T-helper 2 cell treated with Interferon-gamma antibody and Interleukin-4, amounts not matched to agents 5 μg/mL and 100 μg/mL, for 36 hours (primary cell): Measurements from ENCODE around the gene CYTIP.

Experiments used
- DNase-seq: peaks from one replicate; pipeline ENCODE4 v3.0.0; 2021; ENCODE audit warnings: low spot score
- H3K27ac Mint-ChIP-seq: one replicate; pipeline ENCODE4 v1.8.0; 2021; ENCODE audit warnings: mild to moderate bottlenecking, mixed read lengths
- H3K27me3 Mint-ChIP-seq: one replicate; pipeline ENCODE4 v1.8.0; 2021; ENCODE audit warnings: low read depth, mixed read lengths
- H3K36me3 Mint-ChIP-seq: one replicate; pipeline ENCODE4 v1.8.0; 2021; ENCODE audit warnings: low read depth, mixed read lengths
- H3K4me1 Mint-ChIP-seq: one replicate; pipeline ENCODE4 v1.8.0; 2021; ENCODE audit warnings: low read depth, mixed read lengths
- H3K4me3 Mint-ChIP-seq: one replicate; pipeline ENCODE4 v1.8.0; 2022; ENCODE audit warnings: mild to moderate bottlenecking, moderate library complexity, mixed read lengths
- H3K9me3 Mint-ChIP-seq: one replicate; pipeline ENCODE4 v1.8.0; 2021; ENCODE audit warnings: mixed read lengths

CYTIP gene

GRCh38 chr2:157473581-157473980 is 29.7 kb upstream of the CYTIP start:
- H3K27me3 Mint-ChIP-seq: no peaks in the 10 kb centered on the region
- peaks cover 77% of the 10 kb centered on the region for H3K4me1 Mint-ChIP-seq
- H3K4me3 Mint-ChIP-seq: peak overlapping the region; percentile 30
- H3K27ac Mint-ChIP-seq: peak overlapping the region; percentile 33
- H3K36me3 Mint-ChIP-seq: peaks cover 6% of the 10 kb centered on the region
- no peak for DNase-seq
- no peaks in the 10 kb centered on the region for H3K9me3 Mint-ChIP-seq

GRCh38 chr2:157471078-157471477 is 27.2 kb upstream of the CYTIP start:
- Mint-ChIP-seq H3K27me3 (no peaks in the 10 kb centered on the region), H3K27ac (peak overlapping the region; percentile 97), H3K4me1 (peaks cover 76% of the 10 kb centered on the region), H3K4me3 (peak overlapping the region; percentile 69), H3K36me3 (peaks cover 14% of the 10 kb centered on the region), H3K9me3 (no peaks in the 10 kb centered on the region)
- DNase-seq: no peak

- DNase-seq: no peak
- H3K27me3 Mint-ChIP-seq: no peaks in the 10 kb centered on the region
- H3K4me1 Mint-ChIP-seq: peaks cover 75% of the 10 kb centered on the region
- H3K27ac Mint-ChIP-seq: peak overlapping the region; percentile 97
- peaks cover 4% of the 10 kb centered on the region for H3K9me3 Mint-ChIP-seq
- peak overlapping the region; percentile 69 for H3K4me3 Mint-ChIP-seq
- H3K36me3 Mint-ChIP-seq: peaks cover 20% of the 10 kb centered on the region
Observed at GRCh38 chr2:157470321-157470720, 26.4 kb upstream of the CYTIP start.

GRCh38 chr2:157469726-157470125 is 25.8 kb upstream of the CYTIP start:
- H3K4me1 Mint-ChIP-seq: peaks cover 78% of the 10 kb centered on the region
- H3K36me3 Mint-ChIP-seq: peaks cover 20% of the 10 kb centered on the region
- H3K9me3 Mint-ChIP-seq: peaks cover 4% of the 10 kb centered on the region
- H3K27ac Mint-ChIP-seq: peak overlapping the region; percentile 97
- no peak for DNase-seq
- no peaks in the 10 kb centered on the region for H3K27me3 Mint-ChIP-seq
- H3K4me3 Mint-ChIP-seq: peak overlapping the region; percentile 69

DNA sequence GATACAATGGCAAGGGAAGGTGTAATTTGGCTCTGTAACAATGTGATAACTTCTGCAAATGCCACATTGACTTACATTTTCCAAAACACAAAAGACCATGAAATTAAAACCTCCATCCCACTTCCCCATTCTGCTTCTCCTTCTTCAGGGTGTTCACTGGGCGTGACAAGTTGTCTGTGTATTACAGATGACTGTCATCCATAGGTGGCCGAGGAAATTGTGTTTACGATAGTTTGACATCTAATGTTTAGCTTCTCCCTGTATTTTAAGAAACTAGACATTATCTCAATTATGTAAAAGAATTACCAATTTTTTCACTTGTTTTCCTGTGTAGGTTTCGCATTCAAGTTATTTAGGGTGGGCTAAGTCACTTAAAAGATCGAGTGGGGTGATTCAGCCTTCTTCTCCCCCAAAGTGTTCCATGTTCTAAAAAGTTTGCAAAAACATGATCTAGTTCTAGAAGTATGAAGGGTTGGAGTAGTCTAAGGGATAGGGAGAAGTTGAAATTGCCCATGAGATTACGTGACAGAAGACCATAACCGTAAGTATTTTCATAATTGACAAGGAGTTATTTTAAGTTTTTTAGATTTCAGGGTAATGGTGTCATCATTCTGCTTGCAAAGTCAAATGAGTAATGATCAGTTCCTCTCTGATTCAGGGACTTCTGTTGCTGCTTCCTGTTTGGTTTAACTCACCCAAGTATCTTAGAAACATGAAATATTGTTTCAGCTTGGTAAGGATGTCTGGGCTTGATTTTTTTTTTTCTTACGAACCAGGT is 25.2 kb upstream of the CYTIP start:
- H3K27ac Mint-ChIP-seq: peak overlapping the region; percentile 97
- H3K4me1 Mint-ChIP-seq: peaks cover 78% of the 10 kb centered on the region
- peaks cover 20% of the 10 kb centered on the region for H3K36me3 Mint-ChIP-seq
- peak overlapping the region; percentile 69 for H3K4me3 Mint-ChIP-seq
- peaks cover 4% of the 10 kb centered on the region for H3K9me3 Mint-ChIP-seq
- no peaks in the 10 kb centered on the region for H3K27me3 Mint-ChIP-seq
- DNase-seq: no peak

GRCh38 chr2:157466764-157467163 is 22.9 kb upstream of the CYTIP start:
- no peak overlapping the region for H3K4me3 Mint-ChIP-seq
- peaks cover 80% of the 10 kb centered on the region for H3K4me1 Mint-ChIP-seq

DNA sequence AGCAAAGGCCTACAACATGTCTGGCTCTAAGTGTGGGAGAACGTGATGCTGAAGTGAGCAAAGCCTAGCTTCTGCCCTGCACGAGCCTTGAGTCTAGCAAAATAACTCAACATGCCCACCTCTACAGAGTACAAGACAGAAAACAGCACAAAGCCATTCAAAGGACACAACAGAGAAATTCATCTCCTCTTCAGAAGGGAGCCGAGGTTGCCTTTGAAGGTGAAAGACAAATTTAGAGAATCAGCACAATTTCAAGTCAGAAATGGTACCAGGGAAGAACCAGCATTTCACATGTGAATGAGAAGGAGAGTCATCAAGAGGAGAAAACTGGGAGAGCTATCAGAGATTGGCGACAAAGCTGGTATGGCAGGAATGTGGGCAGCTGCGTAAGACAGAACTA is 21.7 kb upstream of the CYTIP start:
- no peak for DNase-seq
- Mint-ChIP-seq H3K4me3 (peak overlapping the region; percentile 30), H3K36me3 (peaks cover 16% of the 10 kb centered on the region), H3K9me3 (peaks cover 4% of the 10 kb centered on the region), H3K4me1 (peaks cover 85% of the 10 kb centered on the region), H3K27me3 (no peaks in the 10 kb centered on the region), H3K27ac (peak overlapping the region; percentile 87)

More at GRCh38 chr2:157466764-157467163, 22.9 kb upstream of the CYTIP start:
- peaks cover 20% of the 10 kb centered on the region for H3K36me3 Mint-ChIP-seq
- no peaks in the 10 kb centered on the region for H3K27me3 Mint-ChIP-seq
- peak overlapping the region; percentile 97 for H3K27ac Mint-ChIP-seq
- peak; percentile 62 for DNase-seq
- peaks cover 4% of the 10 kb centered on the region for H3K9me3 Mint-ChIP-seq

DNA sequence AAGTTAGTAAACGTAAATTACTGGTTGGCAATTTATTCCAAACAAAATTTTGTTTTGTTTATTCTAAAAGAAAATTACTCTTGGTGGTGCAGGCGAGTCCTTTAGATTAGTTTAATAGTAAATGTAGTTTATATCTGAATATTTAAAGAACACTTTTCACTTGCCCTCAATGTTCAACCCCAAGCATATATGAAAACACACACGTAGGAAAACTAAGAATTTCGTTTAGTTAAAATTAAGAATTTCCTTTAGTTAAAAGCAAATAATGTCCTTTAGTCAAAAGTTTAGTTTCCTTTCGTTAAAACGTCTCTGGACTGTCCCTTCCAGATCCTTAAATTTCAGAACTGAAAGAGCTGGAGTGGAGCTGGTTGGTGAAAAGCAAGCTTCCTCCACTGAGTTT is 19.1 kb upstream of the CYTIP start:
- Mint-ChIP-seq H3K36me3 (peaks cover 16% of the 10 kb centered on the region), H3K4me3 (peak overlapping the region; percentile 38), H3K9me3 (peaks cover 4% of the 10 kb centered on the region), H3K27me3 (no peaks in the 10 kb centered on the region), H3K27ac (peak overlapping the region; percentile 87), H3K4me1 (peaks cover 84% of the 10 kb centered on the region)
- no peak for DNase-seq

DNA sequence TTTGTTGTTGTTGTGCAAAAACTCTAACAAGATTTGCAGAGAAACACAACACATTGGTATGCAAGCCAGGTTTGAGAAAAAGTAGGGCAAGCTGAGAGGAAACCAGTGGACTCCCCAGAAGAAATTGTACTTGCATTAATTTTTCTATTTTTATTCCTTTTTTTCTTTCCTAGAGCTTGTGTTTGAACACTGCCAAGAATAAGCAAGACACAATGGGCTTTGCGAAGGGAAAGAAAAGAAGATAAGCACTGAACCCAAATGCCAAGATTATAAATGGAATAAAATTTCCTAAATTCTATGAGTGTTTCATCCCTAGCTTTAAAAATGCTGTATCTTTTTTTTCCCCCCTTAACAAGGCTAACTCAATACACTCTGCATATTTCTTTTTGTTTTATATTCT is 17.0 kb upstream of the CYTIP start:
- Mint-ChIP-seq H3K9me3 (peaks cover 4% of the 10 kb centered on the region), H3K27ac (peak overlapping the region; percentile 61), H3K4me1 (peaks cover 85% of the 10 kb centered on the region), H3K36me3 (peaks cover 10% of the 10 kb centered on the region), H3K4me3 (peak overlapping the region; percentile 48), H3K27me3 (no peaks in the 10 kb centered on the region)
- DNase-seq: no peak

DNA sequence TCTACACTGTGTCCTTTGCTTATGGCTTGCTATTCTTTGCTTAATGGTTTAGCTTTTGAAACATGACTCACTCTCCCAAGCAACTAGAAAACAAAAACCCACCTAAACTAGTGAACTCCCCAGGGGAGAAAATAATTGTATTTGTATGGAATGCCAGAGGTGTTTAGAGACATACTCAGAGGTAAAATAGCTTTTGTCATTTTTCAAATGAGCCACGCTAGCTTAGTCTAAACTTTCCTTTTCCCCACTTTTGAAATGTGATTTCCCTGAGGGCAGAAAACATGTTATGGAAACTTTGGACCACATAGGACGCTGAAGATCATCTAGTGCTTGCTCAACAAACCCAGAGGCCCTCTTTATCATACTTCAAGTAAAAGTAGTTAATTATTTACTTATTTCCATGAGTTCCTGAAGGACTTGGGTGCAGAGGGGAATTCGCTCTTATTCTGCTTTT is 16.5 kb upstream of the CYTIP start:
- no peak for DNase-seq
- H3K9me3 Mint-ChIP-seq: no peaks in the 10 kb centered on the region
- H3K36me3 Mint-ChIP-seq: peaks cover 5% of the 10 kb centered on the region
- peak overlapping the region; percentile 61 for H3K27ac Mint-ChIP-seq
- H3K4me1 Mint-ChIP-seq: peaks cover 82% of the 10 kb centered on the region
- H3K27me3 Mint-ChIP-seq: no peaks in the 10 kb centered on the region
- H3K4me3 Mint-ChIP-seq: peak overlapping the region; percentile 48

DNA sequence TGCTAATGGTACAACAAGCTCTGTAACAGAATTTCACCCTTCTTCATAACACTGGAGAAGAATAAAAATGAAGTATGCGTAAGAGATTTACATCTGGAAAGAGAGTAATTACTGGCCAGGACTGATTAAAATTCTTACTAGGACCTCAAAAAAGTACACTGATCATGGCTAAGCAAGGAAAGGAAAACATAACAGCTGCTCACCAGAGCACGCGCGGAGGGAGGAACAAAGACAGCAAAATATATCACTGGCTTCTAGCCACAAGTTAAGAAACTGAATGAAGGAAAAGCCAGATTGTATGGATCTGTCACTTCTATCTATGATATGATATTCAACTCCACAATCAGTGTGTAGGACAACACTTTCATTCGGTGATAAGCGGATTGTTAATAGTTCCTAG is 15.6 kb upstream of the CYTIP start:
- Mint-ChIP-seq H3K4me3 (peak overlapping the region; percentile 58), H3K27me3 (no peaks in the 10 kb centered on the region), H3K9me3 (no peaks in the 10 kb centered on the region), H3K27ac (peak overlapping the region; percentile 80), H3K36me3 (peaks cover 4% of the 10 kb centered on the region), H3K4me1 (peaks cover 80% of the 10 kb centered on the region)
- no peak for DNase-seq

DNA sequence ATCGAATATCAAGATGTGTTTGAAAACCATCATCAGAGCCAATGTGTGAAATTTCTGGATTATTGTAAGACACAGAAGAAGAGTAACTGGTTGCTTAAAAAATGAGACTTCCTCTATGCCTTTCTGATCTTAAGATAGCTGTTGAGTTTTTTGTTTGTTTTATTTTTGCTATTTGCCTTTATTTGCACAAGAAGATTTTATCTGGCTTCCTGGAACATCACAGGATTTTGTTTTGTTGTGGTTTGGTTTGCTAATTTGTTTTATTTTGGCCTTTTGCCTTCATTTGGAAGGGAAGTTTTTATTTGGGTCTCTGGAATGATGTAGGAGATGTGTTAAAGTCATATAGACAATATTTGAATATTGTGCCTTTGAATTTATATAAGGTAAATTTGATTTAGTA is 3.9 kb upstream of the CYTIP start:
- no peaks in the 10 kb centered on the region for H3K9me3 Mint-ChIP-seq
- H3K4me1 Mint-ChIP-seq: peaks cover 47% of the 10 kb centered on the region
- H3K4me3 Mint-ChIP-seq: peak overlapping the region; percentile 70
- H3K27me3 Mint-ChIP-seq: no peaks in the 10 kb centered on the region
- peak overlapping the region; percentile 79 for H3K27ac Mint-ChIP-seq
- peaks cover 12% of the 10 kb centered on the region for H3K36me3 Mint-ChIP-seq
- no peak for DNase-seq

GRCh38 chr2:157447031-157447430 is 3.1 kb upstream of the CYTIP start:
- H3K4me1 Mint-ChIP-seq: peaks cover 44% of the 10 kb centered on the region
- no peaks in the 10 kb centered on the region for H3K27me3 Mint-ChIP-seq
- DNase-seq: no peak
- peak overlapping the region; percentile 79 for H3K27ac Mint-ChIP-seq
- peak overlapping the region; percentile 70 for H3K4me3 Mint-ChIP-seq
- H3K36me3 Mint-ChIP-seq: peaks cover 19% of the 10 kb centered on the region
- no peaks in the 10 kb centered on the region for H3K9me3 Mint-ChIP-seq

GRCh38 chr2:157444641-157445040 is 752 bp upstream of the CYTIP start:
- no peak for DNase-seq
- Mint-ChIP-seq H3K36me3 (peaks cover 41% of the 10 kb centered on the region), H3K27ac (peak overlapping the region; percentile 97), H3K9me3 (no peaks in the 10 kb centered on the region), H3K27me3 (no peaks in the 10 kb centered on the region), H3K4me3 (peak overlapping the region; percentile 100), H3K4me1 (peaks cover 47% of the 10 kb centered on the region)
